SK-N-SH treated with all-trans-retinoic acid at 6 μM for 48 hours (cell line): ENCODE data around the gene GEMIN4.

Experiments used
- ATAC-seq: fragments of 200-7000 bp; cut with Tn5 transposase; 3 replicates; pipeline ENCODE4 v1.9.1; 2020; ENCODE audit warnings: mild to moderate bottlenecking, moderate library complexity
- ARNTL ChIP-seq: fragments of 450-650 bp; formaldehyde crosslinking; IDR thresholded peaks from 2 replicates; pipeline ENCODE4 v1.5.0; 2020; ENCODE audit warnings: low read depth, mild to moderate bottlenecking, moderate library complexity, borderline replicate concordance
- BACH2 ChIP-seq: fragments of 250-450 bp; sonication (Bioruptor Pico); IDR thresholded peaks from 2 replicates; pipeline ENCODE4 v1.9.0; 2021; ENCODE audit warnings: mild to moderate bottlenecking, borderline replicate concordance
- CSDC2 ChIP-seq: fragments of 250-450 bp; sonication (Bioruptor Pico); IDR thresholded peaks from 2 replicates; pipeline ENCODE4 v1.5.0; 2020; ENCODE audit warnings: mild to moderate bottlenecking, moderate library complexity
- GLIS3 ChIP-seq: fragments of 250-450 bp; sonication (Bioruptor Pico); IDR thresholded peaks from 2 replicates; pipeline ENCODE4 v1.5.0; 2020; ENCODE audit warnings: mild to moderate bottlenecking, moderate library complexity
- ISL1 ChIP-seq: fragments of 250-450 bp; sonication (Bioruptor Pico); IDR thresholded peaks from 2 replicates; pipeline ENCODE4 v2.1.2; 2022; ENCODE audit warnings: mild to moderate bottlenecking, moderate library complexity
- OSR1 ChIP-seq: fragments of 250-450 bp; sonication (Bioruptor Pico); IDR thresholded peaks from 2 replicates; pipeline ENCODE4 v1.8.0; 2022; ENCODE audit warnings: moderate library complexity, mild to moderate bottlenecking, inconsistent platforms
- PPARA ChIP-seq: fragments of 250-450 bp; sonication (Bioruptor Pico); IDR thresholded peaks from 2 replicates; pipeline ENCODE4 v1.5.0; 2020; ENCODE audit warnings: mild to moderate bottlenecking, borderline replicate concordance
- RARB ChIP-seq: fragments of 250-450 bp; sonication (Bioruptor Pico); IDR thresholded peaks from 2 replicates; pipeline ENCODE4 v1.8.0; 2021; ENCODE audit warnings: mild to moderate bottlenecking, moderate library complexity
- SNAI2 ChIP-seq: fragments of 250-450 bp; sonication (Bioruptor Pico); IDR thresholded peaks from 2 replicates; pipeline ENCODE4 v1.5.0; 2020; ENCODE audit warnings: mild to moderate bottlenecking, moderate library complexity
- TOX ChIP-seq: fragments of 250-450 bp; sonication (Bioruptor Pico); IDR thresholded peaks from 2 replicates; pipeline ENCODE4 v1.8.0; 2021; ENCODE audit warnings: mild to moderate bottlenecking, moderate library complexity, borderline replicate concordance
- TSHZ2 ChIP-seq: fragments of 250-450 bp; sonication (Bioruptor Pico); IDR thresholded peaks from 2 replicates; pipeline ENCODE4 v1.5.0; 2020; ENCODE audit warnings: mild to moderate bottlenecking, moderate library complexity
- ZC3H10 ChIP-seq: fragments of 250-450 bp; sonication (Bioruptor Pico); IDR thresholded peaks from 2 replicates; pipeline ENCODE4 v1.5.1; 2021; ENCODE audit warnings: mild to moderate bottlenecking, moderate library complexity
- ZFP3 ChIP-seq: fragments of 250-450 bp; sonication (Bioruptor Pico); IDR thresholded peaks from 2 replicates; pipeline ENCODE4 v1.5.0; 2020; ENCODE audit warnings: mild to moderate bottlenecking, moderate library complexity
- ZFP30 ChIP-seq: fragments of 450-650 bp; formaldehyde crosslinking; IDR thresholded peaks from 2 replicates; pipeline ENCODE4 v1.5.0; 2022; ENCODE audit warnings: mild to moderate bottlenecking, moderate library complexity
- ZNF565 ChIP-seq: fragments of 450-650 bp; formaldehyde crosslinking; conservative IDR thresholded peaks from 2 replicates; pipeline ENCODE4 v1.5.0; 2020; ENCODE audit warnings: low read depth, mild to moderate bottlenecking, moderate library complexity
- ZNF8 ChIP-seq: fragments of 450-650 bp; formaldehyde crosslinking; IDR thresholded peaks from 2 replicates; pipeline ENCODE4 v1.5.0; 2020; ENCODE audit warnings: mild to moderate bottlenecking, moderate library complexity
- TF ChIP-seq, protein P1 (sequence below): fragments of 250-450 bp; sonication (Bioruptor Pico); IDR thresholded peaks from 2 replicates; pipeline ENCODE4 v1.8.0; 2020; ENCODE audit warnings: mild to moderate bottlenecking, moderate library complexity, borderline replicate concordance
- TF ChIP-seq, protein P2 (sequence below): fragments of 250-450 bp; sonication (Bioruptor Pico); IDR thresholded peaks from 2 replicates; pipeline ENCODE4 v1.5.1; 2021; ENCODE audit warnings: mild to moderate bottlenecking, moderate library complexity
- TF ChIP-seq, protein P3 (sequence below): fragments of 250-450 bp; sonication (Bioruptor Pico); IDR thresholded peaks from 2 replicates; pipeline ENCODE4 v1.5.1; 2020; ENCODE audit warnings: low read depth, mild to moderate bottlenecking, moderate library complexity

Gene GEMIN4

GRCh38 chr17:799261-799660, 47.2 kb upstream of the GEMIN4 start:
- ATAC-seq: no peak

GRCh38 chr17:798246-798645, 46.2 kb upstream of the GEMIN4 start:
- TF ChIP-seq BACH2 (CRISPR knock-in tag) (no peak), ARNTL (CRISPR knock-in tag) (no peak), PPARA (CRISPR knock-in tag) (no peak), CSDC2 (CRISPR knock-in tag) (no peak)
- ATAC-seq: no peak

More at GRCh38 chr17:799261-799660, 47.2 kb upstream of the GEMIN4 start:
- no peak for TF ChIP-seq ZFP3
- no peak for TF ChIP-seq ZFP30
- TF ChIP-seq ZNF8 (CRISPR knock-in tag): no peak
- TF ChIP-seq TOX (CRISPR knock-in tag): no peak
- TF ChIP-seq, protein P1, sequence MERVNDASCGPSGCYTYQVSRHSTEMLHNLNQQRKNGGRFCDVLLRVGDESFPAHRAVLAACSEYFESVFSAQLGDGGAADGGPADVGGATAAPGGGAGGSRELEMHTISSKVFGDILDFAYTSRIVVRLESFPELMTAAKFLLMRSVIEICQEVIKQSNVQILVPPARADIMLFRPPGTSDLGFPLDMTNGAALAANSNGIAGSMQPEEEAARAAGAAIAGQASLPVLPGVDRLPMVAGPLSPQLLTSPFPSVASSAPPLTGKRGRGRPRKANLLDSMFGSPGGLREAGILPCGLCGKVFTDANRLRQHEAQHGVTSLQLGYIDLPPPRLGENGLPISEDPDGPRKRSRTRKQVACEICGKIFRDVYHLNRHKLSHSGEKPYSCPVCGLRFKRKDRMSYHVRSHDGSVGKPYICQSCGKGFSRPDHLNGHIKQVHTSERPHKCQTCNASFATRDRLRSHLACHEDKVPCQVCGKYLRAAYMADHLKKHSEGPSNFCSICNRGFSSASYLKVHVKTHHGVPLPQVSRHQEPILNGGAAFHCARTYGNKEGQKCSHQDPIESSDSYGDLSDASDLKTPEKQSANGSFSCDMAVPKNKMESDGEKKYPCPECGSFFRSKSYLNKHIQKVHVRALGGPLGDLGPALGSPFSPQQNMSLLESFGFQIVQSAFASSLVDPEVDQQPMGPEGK (CRISPR knock-in tag): no peak
- no peak for TF ChIP-seq BACH2 (CRISPR knock-in tag)
- TF ChIP-seq GLIS3: no peak
- no peak for TF ChIP-seq CSDC2 (CRISPR knock-in tag)
- TF ChIP-seq SNAI2: no peak
- TF ChIP-seq OSR1 (CRISPR knock-in tag): no peak
- no peak for TF ChIP-seq TSHZ2
- TF ChIP-seq, protein P2, sequence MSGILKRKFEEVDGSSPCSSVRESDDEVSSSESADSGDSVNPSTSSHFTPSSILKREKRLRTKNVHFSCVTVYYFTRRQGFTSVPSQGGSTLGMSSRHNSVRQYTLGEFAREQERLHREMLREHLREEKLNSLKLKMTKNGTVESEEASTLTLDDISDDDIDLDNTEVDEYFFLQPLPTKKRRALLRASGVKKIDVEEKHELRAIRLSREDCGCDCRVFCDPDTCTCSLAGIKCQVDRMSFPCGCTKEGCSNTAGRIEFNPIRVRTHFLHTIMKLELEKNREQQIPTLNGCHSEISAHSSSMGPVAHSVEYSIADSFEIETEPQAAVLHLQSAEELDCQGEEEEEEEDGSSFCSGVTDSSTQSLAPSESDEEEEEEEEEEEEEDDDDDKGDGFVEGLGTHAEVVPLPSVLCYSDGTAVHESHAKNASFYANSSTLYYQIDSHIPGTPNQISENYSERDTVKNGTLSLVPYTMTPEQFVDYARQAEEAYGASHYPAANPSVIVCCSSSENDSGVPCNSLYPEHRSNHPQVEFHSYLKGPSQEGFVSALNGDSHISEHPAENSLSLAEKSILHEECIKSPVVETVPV (CRISPR knock-in tag): no peak

DNA sequence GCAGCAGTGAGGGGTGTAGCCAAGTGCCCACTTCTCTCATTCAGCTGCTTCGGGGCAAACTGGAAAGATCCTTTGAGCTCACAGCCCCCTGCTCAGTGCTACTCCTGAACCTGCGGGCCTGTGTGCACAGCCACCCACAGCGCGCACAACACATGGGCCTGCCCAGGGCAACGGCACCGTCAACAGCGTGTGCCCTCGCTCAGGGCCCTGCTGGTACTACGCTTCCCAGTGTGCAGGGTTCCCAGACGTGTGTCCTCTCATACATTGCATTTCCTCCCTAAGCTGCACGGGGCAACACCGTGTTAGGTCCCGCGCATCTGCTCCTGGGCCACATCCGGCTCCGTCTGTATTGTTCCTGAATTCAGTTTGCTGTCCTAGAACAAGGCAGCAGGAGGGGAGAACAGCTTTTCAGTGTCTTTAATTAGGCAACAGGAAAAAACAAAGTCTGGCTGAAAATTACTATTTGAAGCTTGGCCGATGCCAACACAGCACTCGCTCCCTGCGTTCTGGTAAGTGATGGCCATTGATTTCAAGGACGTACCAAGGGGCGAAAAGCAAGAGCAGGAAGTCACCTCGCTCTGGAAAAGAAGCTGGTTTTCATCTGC, 45.3 kb upstream of the GEMIN4 start:
- no peak for ATAC-seq
- no peak for TF ChIP-seq SNAI2
- no peak for TF ChIP-seq CSDC2 (CRISPR knock-in tag)
- no peak for TF ChIP-seq ZFP30

- TF ChIP-seq ISL1 (CRISPR knock-in tag) (no peak), ARNTL (CRISPR knock-in tag) (no peak), TOX (CRISPR knock-in tag) (no peak), BACH2 (CRISPR knock-in tag) (no peak), ZC3H10 (no peak), SNAI2 (no peak), ZNF565 (CRISPR knock-in tag) (no peak), ZFP3 (no peak), RARB (CRISPR knock-in tag) (no peak)
- TF ChIP-seq, protein P3, sequence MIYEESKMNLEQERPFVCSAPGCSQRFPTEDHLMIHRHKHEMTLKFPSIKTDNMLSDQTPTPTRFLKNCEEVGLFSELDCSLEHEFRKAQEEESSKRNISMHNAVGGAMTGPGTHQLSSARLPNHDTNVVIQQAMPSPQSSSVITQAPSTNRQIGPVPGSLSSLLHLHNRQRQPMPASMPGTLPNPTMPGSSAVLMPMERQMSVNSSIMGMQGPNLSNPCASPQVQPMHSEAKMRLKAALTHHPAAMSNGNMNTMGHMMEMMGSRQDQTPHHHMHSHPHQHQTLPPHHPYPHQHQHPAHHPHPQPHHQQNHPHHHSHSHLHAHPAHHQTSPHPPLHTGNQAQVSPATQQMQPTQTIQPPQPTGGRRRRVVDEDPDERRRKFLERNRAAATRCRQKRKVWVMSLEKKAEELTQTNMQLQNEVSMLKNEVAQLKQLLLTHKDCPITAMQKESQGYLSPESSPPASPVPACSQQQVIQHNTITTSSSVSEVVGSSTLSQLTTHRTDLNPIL: no peak
- TF ChIP-seq, protein P1 (CRISPR knock-in tag): no peak
- ATAC-seq: no peak
Observed at GRCh38 chr17:796609-797008, 44.5 kb upstream of the GEMIN4 start.
